AML-193 (cell line): Measurements from ENCODE around the gene GAMT.

Experiments used
- DNase-seq, 2 experiments: peaks; one replicate each; lab custom pipeline; 2025; lab: John Stamatoyannopoulos, UW

Gene GAMT

DNA sequence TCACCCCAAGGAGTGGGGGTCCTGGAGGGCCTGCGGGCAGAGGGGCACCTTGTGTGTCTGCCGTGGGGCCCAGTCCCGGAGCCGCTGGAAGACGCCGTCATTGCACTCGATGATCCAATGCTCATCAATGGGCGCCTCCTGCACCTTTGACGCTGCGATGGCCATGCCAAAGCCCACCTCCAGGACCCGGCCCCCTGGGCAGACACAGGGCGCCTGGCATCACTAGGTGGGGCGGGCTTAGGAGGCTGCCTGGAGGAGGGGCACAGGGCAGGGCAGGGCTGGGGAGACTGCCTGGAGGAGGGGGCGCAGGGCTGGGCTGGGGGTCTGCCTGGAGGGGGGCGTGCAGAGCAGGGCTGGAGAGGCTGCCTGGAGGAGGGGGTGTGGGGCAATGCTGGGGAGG is 1.6 kb downstream of the GAMT start:
- DNase-seq, result no peak

DNA sequence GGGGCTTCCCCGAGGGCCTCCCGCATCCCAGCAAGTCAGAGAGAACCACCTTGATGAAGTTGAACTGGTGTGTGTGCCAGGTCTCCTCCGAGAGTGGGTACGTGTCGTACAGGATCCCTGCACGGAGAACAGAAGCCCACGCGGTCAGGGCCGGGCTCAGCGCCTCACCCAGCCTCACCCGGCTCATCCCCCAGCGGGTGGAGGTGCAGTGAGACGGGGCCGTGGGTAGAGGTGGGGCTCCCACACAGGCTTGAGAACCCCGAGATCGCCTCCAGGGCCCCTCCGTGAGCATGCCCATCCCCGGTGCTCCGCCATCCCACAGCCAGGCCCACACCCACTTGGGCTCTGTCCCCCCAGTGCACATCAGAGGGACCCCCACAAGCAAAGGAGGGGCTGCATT is 2.3 kb downstream of the GAMT start:
- DNase-seq, result no peak

DNA sequence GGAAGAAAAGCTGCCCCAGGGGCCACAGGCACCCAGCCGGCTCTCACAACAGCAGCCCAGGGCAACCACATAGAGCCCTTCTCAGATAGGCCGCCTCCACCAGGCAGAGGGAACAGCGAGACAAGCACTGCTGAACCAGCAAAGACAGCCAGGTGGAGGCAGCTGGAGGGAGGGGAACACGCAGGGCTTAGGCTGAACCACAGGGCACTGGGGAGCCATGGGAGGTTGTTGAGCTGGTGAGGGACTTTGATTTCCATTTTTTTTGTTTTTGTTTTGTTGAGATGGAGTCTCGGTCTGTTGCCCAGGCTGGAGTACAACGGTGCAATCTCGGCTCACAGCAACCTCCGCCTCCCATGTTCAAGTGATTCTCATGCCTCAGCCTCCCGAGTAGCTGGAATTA is 3.5 kb downstream of the GAMT start:
- no peak for DNase-seq

DNA sequence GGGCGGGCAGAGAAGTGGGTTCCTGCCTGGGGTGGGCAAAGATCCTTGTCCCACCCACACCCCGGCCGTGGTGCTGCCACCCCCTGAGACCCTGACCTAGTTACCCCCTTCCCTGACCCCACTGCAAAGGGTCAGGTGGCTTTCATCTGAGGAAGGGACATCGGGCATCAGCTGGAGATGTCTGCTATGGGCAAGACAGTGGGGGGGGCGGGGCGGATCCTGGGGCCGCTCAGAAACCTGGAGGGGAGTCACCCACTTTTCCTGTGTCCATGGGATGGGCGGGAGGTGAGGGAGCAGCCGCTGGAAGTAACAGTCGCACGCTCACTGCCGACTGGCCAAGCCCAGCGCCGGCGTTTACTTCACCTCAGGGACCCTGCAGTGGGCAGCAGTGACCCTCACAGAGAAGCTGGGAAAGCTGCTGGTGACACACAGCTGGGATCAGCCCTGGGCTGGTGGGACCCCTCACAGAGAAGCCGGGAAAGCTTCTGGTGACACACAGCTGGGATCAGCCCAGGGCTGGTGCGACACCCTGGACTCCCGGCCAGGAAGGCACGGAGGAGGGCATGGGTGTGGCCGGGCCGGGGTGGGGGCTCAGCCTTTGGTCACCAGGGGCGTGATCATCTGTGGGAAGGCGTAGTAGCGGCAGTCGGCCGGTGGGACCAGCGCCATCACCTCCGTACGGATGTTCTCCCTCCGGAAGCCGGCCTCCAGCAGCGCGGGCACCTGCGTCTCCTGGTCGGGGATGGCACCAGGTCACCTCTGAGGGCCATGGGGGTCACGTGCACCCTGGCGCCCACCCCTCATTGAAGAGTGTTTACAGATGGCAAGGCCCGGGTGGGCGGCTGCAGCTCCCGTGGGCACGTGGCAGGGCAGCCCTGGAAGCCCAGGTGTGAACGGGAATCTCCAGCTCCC is 4.3 kb downstream of the GAMT start:
- no peak for DNase-seq

DNA sequence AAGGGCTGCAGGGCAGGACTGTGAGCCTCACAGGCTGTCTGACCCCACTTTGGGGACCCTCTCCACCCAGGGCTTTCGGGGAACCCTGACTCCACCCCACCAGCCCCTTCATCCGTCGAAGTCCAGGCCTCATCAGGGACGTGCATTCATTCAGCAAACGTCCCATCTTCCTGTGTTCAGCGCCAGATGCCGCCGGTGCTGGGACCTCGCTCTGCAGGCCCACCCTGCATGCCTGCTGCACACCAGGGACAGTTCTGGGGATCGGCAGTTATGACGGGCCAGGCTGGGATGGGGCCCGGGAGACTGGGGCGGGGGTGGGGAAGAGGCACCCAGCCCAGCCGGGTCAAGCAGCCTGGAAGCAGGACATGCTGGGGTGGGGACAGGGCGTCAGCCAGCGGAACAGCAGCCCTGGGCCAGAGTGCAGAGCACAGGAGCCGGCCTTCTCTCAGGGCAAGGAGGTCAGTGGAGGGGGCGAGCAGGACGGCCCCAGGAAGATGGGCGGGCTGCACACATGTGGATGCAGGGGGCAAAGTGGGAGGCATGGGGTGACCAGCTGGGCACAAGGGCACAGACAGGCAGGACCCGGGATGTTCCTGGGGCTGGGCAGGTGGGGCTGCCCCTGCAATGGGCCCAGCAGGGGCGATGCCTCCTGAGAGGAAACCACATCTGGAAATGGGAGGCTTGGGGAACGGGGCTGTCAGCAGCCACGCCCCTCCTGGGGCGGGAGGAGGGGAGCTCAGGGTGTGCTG is 5.1 kb downstream of the GAMT start:
- DNase-seq, result no peak

DNA sequence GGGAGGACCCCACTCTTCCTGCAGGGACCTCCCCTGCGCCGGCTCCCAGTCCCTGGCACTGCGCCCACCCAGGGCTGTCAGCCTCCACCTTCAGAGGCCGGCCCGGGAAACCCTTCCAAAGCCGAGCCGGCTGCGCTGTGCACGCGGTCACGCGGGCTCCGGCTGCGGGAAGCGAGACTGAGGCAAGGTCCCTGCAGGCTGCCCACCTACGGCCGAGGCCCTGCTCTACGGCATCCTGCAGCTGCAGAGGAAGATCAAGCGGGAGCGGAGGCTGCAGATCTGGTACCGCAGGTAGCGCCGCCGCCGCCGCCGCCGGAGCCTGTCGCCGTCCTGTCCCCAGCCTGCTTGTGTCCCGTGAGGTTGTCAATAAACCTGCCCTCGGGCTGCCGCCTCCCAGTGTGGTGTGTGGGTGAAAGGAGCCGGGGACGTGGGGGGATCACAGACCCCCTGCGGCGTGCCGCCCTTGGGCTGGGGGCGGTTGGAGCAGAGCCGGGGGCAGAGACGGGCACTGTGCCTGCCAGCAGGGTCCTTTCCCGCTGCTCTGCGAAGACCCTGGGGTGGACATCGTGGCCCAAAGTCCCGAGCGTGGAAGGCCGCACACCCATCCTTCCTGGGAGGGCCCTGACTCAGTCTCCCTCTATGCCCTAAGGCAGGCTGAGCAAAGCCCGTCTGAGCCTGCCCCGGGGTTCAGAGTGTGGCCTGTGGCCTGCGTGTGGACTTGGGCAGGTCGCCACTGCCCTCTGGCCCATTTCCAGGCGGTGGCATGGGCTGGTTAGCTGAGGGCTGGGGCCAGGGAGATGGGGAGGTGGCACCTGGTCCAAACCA is 5.9 kb downstream of the GAMT start:
- DNase-seq, result no peak

DNA sequence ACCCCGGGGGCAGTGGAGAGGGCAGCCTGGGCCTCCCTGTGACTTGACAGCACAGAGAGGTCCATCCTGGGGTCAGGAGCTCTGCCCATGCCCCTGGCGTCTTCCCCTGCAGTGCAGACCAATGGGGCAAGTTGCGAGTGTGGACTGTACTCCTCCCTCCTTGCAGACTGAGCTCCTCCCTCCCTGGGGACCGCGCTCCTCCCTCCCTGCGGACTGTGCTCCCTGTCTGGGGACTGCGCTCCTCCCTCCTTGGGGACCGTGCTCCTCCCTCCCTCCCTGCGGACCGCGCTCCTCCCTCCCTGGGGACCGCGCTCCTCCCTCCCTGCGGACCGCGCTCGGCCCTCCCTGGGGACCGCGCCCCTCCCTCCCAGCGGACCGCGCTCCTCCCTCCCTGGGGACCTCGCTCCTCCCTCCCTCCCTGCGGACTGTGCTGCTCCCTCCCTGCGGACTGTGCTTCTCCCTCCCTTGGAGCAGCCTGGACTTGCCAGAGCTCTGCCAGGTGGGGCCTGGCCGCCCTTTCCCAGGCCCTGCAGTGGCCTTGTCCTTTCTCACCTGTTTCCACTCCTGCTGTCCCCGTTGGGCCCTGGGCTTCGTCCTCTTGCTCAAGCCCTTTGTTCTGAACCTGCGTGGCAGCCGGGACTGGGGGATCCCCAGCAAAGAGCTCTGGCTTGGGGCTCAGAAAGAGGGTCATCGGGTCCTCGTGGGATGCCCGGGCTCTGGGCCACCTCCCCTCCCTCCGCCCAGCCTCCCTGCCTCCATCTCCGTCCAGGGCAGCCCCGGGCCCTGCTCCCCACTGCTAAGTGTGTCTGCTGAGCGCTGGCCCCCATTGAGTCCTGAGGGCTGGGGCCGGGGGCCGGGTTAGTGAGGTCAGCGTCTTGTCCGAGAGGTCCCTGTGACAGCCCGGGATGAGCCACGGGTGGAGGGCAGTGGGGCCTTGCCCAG is 6.8 kb downstream of the GAMT start:
- no peak for DNase-seq

DNA sequence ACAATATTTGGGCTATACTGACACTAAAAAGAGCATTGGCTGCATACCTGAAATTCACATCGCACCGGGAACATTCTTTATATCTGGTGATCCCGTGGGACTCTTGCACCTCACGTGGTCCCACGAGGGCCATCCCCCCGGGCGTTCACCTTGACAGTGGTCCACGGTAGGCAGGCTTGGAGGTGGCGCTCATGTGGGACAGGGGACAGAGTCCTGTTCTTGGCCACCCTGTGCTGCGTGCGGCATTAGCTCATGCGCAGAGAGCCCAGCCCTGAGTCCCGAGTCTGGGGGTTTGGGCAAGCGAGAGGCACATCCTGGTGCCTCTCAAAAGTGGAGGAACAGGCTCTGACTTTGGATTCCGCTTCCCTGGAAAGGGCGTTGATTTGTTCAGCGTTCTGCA is 7.5 kb downstream of the GAMT start:
- no peak for DNase-seq

DNA sequence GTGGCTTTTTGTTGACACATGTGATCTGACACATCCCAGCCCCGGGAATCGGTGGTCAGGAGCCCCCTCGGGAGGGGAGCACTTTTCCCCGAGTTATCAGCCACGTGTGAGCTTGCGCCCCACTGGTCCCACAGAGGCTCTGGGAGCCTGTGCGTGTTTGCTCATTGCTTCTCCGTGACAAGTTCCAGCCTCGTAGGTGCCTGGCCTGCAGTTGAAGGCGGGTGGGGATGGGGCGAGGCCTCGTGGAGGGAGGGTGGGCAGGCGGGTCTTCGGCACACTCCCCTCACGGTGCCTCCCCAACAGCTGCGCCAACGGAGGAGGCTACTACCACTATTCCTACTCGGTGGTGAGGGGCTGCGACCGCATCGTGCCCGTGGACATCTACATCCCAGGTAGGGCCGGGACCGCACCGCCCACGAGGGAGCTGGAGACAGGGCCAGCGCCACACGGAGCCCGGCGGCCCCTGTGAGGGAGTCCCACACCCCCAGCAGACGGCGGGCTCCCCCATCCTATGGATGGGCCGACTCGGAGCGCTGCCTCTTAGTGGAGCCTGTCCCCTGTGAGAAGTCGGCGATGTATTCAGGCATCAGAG is 8.3 kb downstream of the GAMT start:
- DNase-seq, result no peak

DNA sequence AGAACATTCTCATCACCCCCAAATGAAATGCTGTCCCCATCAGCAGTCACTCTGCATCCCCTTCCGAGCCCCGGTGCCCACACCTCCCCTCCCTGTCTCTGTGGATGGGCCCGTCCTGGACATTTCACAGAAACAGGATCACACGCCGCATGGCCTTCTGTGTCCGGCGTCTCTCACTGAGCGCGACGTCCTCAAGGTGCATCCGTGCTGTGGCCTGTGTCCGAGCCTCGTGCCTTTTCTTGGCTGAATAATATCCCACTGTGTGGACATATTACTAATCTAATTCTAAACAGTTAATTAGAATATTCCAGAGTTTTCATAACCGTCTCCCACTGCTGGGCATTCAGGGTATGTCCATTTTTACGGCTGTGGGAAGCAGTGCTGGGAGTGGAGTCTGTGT is 8.9 kb downstream of the GAMT start:
- no peak for DNase-seq

DNA sequence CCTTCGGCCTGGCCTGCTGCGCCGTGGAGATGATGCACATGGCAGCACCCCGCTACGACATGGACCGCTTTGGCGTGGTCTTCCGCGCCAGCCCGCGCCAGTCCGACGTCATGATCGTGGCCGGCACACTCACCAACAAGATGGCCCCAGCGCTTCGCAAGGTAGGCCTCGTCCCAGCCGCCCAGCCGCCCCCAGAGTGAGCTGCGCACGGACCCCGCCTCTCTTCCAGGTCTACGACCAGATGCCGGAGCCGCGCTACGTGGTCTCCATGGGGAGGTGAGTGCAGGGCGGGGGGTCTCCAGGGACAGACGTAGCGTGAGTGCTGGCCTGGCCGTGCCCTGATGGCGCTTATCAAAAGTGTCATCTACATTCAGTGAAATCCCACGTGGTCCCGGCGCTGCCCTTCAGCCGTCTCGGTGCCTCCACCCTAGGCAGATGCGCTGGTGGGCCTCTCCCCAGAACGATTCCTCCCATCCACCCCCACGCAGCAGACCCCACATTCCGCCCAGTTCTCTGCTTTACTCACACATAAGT is 10.4 kb downstream of the GAMT start:
- no peak for DNase-seq

DNA sequence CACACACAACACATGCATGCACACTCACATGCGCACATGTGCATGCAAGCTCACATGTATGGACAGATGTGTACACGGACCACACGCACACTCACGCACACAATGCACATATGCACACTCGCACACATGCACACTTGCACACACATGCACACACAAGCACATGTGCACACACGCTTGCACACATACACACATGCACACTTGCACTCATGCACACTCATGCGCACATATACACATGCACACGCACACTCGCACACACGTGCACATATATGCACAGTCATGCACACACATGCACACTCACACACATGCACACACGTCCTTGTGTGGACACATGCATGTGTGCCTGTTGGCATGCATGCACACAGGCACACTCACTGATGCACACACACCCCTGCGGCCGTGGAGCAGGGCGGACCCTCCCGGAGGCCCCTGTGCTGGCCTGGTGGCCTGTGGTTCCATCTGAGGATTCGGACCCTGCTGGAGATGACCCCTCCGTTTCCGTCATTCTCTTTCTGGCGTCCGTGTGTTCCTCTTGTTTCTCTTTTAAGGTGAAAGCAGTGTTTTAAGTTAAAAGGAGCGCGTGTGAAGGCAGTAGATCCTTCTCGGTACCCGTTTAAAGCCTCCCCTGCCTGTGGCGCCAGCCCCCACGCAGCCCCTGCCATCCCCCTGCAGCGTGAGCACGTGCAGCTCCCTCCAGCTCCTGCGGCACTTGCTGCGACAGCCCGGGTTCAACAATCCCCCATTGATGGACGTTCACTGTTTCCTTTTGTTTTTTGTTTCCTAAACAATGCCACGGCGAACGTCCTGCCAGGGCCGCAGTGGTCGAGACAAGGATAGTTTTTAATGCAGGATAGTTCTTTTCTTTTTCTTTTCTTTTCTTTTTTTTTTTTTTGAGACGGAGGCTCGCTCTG is 12.1 kb downstream of the GAMT start:
- DNase-seq, result no peak

DNA sequence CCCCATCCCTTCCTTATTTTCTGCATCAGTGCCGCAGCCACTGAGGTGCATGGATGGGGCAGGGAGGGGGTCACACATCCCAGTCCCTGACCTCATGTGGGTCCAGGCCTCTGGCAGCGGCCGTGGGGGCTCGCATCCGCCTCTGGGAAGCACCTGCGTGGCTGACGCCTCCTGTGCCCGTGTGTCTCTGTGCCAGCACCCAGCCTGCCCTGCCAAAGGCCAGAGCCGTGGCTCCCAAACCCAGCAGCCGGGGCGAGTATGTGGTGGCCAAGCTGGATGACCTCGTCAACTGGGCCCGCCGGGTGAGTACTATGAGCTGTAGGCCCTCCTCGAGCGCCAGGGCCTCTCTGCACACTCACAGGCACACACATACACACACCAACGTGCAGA is 12.7 kb downstream of the GAMT start:
- no peak for DNase-seq

DNA sequence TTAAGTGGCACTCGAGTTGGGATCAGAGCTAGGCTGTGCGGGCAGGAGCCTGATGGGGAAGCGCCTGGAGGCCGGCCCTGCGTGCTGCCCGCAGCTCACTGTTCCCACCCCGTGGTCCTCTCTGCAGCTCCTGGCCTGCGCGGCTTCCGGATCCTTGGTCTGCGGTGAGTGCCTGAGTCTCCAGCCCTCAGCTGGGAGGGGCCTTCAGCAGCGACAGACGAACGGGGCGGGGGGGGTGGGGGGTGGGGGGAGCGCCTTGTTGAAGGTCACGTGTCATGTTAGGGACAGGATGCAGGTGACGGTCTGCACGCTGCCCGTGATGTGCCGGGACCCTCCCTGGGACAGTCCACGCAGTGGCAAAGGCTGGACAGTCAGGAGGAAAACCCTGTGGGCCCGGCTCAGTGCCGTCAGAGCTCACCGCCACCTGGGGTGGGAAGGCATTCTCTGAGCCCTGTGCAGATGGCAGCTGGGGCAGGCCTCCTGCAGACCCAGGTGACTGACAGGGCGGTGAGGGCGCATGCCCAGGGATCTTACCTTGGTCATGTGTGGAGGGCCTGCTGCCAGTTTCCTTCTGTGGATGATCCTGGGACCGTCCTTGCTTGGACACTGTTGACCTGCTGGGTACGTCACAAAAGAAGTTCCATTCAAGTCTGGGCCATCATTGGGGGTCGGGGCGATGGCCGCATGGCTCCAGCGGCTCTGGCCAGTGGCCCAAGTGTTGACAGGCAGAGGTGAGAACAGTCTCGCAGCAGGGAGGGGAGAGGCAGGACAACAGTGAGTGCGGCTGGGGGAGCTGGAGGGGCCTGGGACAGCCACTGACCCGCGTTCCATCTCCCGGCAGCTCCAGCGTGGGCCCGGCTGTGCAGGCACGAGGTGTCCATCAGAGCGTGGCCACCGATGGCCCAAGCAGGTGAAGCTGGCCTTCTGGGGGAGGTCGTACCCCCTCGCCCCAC is 13.4 kb downstream of the GAMT start:
- DNase-seq, result no peak

DNA sequence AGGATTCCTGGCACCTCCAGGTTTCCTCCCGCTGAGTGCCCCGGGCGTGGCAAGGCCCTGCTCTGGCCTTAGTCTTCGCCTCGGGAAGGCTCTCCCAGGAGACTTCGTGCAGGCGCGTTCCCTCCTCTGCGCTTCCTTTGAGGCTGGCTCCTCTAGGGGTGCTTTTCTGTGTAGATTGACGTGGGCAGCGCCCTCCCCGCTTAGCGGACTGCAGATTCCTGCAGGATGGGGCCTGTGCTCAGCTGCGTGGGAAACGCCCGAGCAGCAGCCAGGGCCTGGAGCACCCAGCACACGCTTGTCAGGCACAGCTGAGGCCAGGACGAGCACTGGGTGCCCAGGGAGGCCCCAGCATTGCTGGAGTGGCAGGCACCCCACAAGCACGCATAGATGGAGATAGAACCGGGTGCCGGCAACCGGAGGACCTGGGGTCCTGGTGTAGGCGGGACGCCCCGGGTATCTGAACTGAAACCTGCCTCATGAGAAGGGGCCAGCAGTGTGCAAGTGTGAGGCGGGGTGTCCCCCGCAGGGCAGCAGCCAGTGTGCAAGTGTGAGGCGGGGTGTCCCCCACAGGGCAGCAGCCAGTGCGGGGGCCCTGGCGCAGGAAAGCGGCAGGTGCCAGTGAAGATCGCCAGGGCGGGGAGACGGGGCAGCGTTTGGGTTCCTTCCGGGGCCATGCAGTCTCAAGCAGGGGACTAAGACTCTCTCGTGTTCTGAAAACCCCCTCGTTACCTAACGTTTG is 14.2 kb downstream of the GAMT start:
- no peak for DNase-seq

DNA sequence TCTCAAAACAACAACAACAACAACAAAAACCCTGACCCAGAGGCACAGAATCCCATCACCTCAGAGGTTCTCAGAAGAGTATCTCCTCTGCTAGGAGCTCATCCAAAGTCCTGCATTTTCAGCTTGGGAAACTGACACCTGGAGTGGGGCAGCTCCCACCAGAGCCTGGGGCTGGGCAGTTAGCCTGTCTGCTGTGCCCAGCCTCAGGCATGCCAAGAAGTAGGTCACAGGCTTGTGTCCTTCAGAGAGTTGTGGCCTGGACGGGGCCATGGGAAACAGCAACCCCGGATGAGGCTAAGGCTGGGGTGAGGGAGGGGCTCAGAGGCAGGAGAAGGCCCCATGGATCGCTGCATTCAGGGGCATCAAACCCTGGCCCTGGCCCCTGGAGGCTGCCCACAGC is 15.5 kb downstream of the GAMT start:
- DNase-seq, result no peak

DNA sequence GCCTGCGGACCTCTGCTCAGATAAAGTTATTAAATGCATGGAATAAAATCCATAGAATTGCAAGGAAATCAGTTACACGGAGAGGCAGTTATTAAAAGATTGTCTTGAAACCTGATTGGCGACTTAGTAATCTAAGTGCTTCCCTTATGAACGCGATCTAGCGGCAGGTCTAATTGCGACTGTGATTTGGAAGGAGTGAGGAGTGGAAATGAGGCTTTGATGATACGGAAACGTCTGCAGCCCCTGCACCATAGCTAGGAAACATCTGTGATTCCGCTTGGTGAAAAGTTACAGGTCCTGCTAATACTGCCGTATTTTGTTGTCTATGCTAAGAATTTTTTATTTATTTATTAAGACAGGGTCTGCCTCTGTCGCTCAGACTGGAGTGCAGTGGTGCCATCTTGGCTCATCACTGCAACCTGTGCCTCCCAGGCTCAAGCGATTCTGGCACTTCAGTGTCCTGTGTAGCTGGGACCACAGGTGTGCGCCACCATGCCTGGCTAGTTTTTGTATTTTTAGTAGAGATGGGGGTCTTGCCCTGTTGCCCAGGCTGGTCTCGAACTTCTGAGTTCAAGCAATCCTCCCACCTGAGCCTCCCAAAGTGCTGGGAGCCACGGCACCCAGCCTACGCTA is 16.7 kb downstream of the GAMT start:
- no peak for DNase-seq
